Esophagus muscularis mucosa (tissue), 4 donors: ENCODE measurements around the gene SLC39A8. TPM values are rescaled to one million over a fixed set of nuclear protein-coding genes. Genes with fewer than 3 reads are reported as not detected.

ENCODE experiments used
- DNase-seq: peaks from one replicate; pipeline ENCODE4 v3.0.0-alpha.2; 2017; ENCODE audit errors: extremely low spot score
- H3K27ac ChIP-seq, 4 donors: fragments of 200-600 bp; sonication (generic); replicated peaks in 1 of 4; 1 replicate in 3 of 4; 2 replicates in 1 of 4; pipeline ENCODE4 v1.5.1; 2016 to 2019; ENCODE audit warnings: mild to moderate bottlenecking in 1 of 4
- H3K27me3 ChIP-seq, 4 donors: fragments of 200-600 bp; sonication (generic); one replicate each; pipeline versions ENCODE4 v1.5.1 to v1.6.0; 2016 to 2019
- H3K36me3 ChIP-seq, 4 donors: fragments of 200-600 bp; sonication (generic); one replicate each; pipeline ENCODE4 v1.5.1; 2016 to 2019
- H3K4me1 ChIP-seq, 4 donors: fragments of 200-600 bp; sonication (generic); one replicate each; pipeline ENCODE4 v1.5.1; 2016 to 2019
- H3K4me3 ChIP-seq, 4 donors: fragments of 200-600 bp; sonication (generic); 1 replicate in 2 of 4; 2 replicates in 2 of 4; pipeline ENCODE4 v1.5.1; 2016 to 2019; ENCODE audit warnings: mild to moderate bottlenecking in 4 of 4, moderate library complexity in 1 of 4
- H3K9me3 ChIP-seq, 4 donors: fragments of 200-600 bp; sonication (generic); 1 replicate in 3 of 4; 2 replicates in 1 of 4; pipeline ENCODE4 v1.5.1; 2016 to 2019
- EP300 ChIP-seq: sonication (generic); formaldehyde crosslinking; IDR thresholded peaks from one replicate; pipeline ENCODE4 v1.6.1; 2017; ENCODE audit warnings: antibody characterized with exemption
- POLR2A ChIP-seq: fragments of 450-650 bp; IDR thresholded peaks from one replicate; pipeline ENCODE4 v1.6.1; 2017; ENCODE audit warnings: antibody characterized with exemption, moderate library complexity, mild to moderate bottlenecking, low read depth
- POLR2AphosphoS5 ChIP-seq, 2 donors: sonication (generic); formaldehyde crosslinking; IDR thresholded peaks; one replicate each; pipeline ENCODE4 v1.6.1; 2017; ENCODE audit warnings: antibody characterized with exemption in 2 of 2
- WGBS: methylation state at CpG from one replicate; pipeline ENCODE4 v1.1.5; 2018; 5-methylcytosine and 5-hydroxymethylcytosine counted together
- intact Hi-C: fragments of 100-400 bp; cut with DNase I; formaldehyde crosslinking; loops from one replicate; pipeline ENCODE4 v1.15.1; 2023
- total RNA-seq, 4 donors: library from RNA; depleted of rRNA; stranded (reverse); fragments of >200 nt; gene quantifications; one replicate each; pipeline versions ENCODE4 v1.1.0 to v1.2.1, GENCODE V29; 2016
- TF ChIP-seq, protein P1 (sequence below), 3 experiments: fragments of 200-600 bp in 2 of 3; fragments of 450-650 bp in 1 of 3; sonication (generic) in 2 of 3; IDR thresholded peaks; one replicate each; pipeline ENCODE4 v1.5.1; 2017 to 2019; ENCODE audit warnings: antibody characterized with exemption in 3 of 3, mild to moderate bottlenecking in 2 of 3, moderate library complexity in 1 of 3

The SLC39A8 gene
- total RNA-seq, 4 donors from 2014 or later = 4.0 to 6.6 (median 6.0) TPM

DNA sequence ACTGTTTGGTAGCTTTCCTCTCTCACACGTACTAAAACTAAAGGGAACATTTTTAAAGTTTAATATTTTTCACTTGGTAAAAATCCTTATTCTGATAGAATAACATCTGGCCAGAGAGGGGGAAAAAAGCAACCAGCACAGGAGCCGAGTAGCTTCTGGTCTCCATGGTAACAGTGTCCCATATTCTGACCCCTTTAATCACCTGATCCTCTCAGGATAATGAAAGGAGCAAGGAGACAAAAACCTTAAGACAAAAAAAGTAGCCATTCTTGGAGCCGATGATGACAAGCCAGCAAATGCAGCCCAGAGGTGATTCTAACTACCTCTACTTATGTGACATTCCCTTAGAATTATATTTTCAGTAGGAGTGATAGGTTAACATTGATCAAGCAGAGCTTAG, 126.6 kb downstream of the SLC39A8 start:
- Histone ChIP-seq H3K4me1 (no peaks in the 10 kb centered on the region), H3K27me3 (no peaks in the 10 kb centered on the region), H3K36me3 (no peaks in the 10 kb centered on the region), H3K9me3 (no peaks in the 10 kb centered on the region), H3K4me3 (no peak overlapping the region), H3K27ac (no peak overlapping the region)
- WGBS = 78% methylated on average over 3 of the region's 3 CpGs
- TF ChIP-seq POLR2AphosphoS5 (IDR thresholded peaks at IDR 0.05) (no peak), EP300 (no peak), POLR2A (no peak)
- TF ChIP-seq, protein P1, sequence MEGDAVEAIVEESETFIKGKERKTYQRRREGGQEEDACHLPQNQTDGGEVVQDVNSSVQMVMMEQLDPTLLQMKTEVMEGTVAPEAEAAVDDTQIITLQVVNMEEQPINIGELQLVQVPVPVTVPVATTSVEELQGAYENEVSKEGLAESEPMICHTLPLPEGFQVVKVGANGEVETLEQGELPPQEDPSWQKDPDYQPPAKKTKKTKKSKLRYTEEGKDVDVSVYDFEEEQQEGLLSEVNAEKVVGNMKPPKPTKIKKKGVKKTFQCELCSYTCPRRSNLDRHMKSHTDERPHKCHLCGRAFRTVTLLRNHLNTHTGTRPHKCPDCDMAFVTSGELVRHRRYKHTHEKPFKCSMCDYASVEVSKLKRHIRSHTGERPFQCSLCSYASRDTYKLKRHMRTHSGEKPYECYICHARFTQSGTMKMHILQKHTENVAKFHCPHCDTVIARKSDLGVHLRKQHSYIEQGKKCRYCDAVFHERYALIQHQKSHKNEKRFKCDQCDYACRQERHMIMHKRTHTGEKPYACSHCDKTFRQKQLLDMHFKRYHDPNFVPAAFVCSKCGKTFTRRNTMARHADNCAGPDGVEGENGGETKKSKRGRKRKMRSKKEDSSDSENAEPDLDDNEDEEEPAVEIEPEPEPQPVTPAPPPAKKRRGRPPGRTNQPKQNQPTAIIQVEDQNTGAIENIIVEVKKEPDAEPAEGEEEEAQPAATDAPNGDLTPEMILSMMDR (IDR thresholded peaks at IDR 0.05) = no peak
- intact Hi-C loops = no loop called here
- no peak for DNase-seq

DNA sequence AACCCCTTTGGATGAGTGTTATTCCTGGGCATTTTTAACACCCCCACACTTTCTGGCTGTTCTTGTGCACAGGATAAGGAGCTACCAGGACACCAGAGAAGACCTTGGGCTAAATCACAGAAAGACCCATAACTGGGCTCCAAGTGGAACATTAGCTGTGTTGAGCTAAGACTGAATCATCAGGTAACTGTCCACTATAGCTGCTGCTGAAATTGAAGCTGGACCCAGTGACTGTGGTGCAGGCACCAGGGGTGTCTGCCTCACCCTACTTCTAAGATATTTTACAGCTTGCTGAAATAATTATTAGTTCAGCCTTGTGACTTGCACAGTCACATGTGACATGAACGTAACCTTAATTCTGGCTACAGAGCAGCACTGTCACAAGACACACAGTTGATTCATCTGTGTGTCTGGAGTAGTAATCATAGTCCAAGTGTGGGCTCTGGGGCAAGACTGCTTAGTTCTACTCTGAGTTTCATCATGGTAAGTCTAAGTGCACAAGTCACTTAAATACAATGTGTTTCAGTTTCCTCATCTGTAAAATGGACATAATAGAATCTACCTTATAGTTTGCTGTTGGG, 127.4 kb downstream of the SLC39A8 start:
- WGBS = 100% methylated on average over 1 of the region's 1 CpG
- DNase-seq = no peak

DNA sequence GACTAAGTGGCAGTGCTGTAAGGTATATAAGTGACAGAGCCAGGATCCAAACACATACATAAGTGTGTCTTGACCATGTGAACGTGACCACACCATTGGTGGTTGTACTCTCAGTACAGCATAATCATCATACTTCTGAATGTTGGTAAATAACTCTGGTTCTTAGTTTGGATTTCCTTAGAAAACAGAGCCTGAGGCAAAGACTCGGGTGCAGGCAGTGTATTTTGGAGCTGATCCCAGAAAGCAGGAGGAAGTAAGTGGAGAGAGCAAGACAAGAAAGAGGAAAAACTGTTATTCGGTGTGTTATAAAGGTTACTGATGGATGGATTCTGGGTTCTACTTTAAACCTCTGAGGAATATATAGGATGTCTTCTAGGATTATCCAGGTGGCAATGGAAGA, 127.9 kb downstream of the SLC39A8 start:
- Histone ChIP-seq H3K4me1 (no peaks in the 10 kb centered on the region), H3K36me3 (no peaks in the 10 kb centered on the region), H3K4me3 (no peak overlapping the region), H3K9me3 (no peaks in the 10 kb centered on the region), H3K27ac (no peak overlapping the region), H3K27me3 (no peaks in the 10 kb centered on the region)
- no peak for DNase-seq
- WGBS = 51% methylated on average over 3 of the region's 3 CpGs
- intact Hi-C loops = no loop called here
- TF ChIP-seq EP300 (no peak), POLR2A (no peak), POLR2AphosphoS5 (IDR thresholded peaks at IDR 0.05) (no peak)
- TF ChIP-seq, protein P1 (IDR thresholded peaks at IDR 0.05) = no peak

More for the DNA sequence above, 127.4 kb downstream of the SLC39A8 start:
- Histone ChIP-seq H3K4me1 (no peaks in the 10 kb centered on the region), H3K27me3 (no peaks in the 10 kb centered on the region), H3K36me3 (no peaks in the 10 kb centered on the region), H3K27ac (no peak overlapping the region), H3K9me3 (no peaks in the 10 kb centered on the region), H3K4me3 (no peak overlapping the region)
- intact Hi-C loops = no loop called here
- TF ChIP-seq POLR2AphosphoS5 (IDR thresholded peaks at IDR 0.05) (no peak), POLR2A (no peak), EP300 (no peak)
- TF ChIP-seq, protein P1 (IDR thresholded peaks at IDR 0.05) = no peak

DNA sequence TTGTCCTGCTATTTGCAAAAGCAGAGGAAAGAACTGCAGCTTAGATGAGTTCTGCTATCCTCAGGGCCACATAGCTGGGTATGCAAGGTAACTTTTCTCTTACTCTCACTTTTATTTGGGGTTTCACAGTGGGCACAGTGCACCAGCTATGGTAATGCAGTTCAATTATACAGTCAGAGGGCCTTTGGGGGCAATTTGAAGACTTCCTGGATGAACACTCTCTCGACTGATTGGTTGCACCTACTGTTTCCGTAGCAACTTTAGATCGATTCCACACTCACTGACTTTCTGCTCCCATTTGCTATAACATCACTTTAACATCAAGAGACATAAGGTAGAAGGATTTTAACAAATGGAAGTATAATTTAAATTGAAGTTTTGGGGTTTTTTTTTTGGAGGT, 128.6 kb downstream of the SLC39A8 start:
- WGBS = 89% methylated on average over 3 of the region's 3 CpGs
- DNase-seq = no peak
- intact Hi-C loops = no loop called here
- Histone ChIP-seq H3K4me3 (no peak overlapping the region), H3K4me1 (no peaks in the 10 kb centered on the region), H3K27ac (no peak overlapping the region), H3K27me3 (no peaks in the 10 kb centered on the region), H3K36me3 (no peaks in the 10 kb centered on the region), H3K9me3 (no peaks in the 10 kb centered on the region)
- TF ChIP-seq EP300 = no peak
- no peak for TF ChIP-seq POLR2A
- TF ChIP-seq POLR2AphosphoS5 (IDR thresholded peaks at IDR 0.05) = no peak
- TF ChIP-seq, protein P1 (IDR thresholded peaks at IDR 0.05) = no peak

DNA sequence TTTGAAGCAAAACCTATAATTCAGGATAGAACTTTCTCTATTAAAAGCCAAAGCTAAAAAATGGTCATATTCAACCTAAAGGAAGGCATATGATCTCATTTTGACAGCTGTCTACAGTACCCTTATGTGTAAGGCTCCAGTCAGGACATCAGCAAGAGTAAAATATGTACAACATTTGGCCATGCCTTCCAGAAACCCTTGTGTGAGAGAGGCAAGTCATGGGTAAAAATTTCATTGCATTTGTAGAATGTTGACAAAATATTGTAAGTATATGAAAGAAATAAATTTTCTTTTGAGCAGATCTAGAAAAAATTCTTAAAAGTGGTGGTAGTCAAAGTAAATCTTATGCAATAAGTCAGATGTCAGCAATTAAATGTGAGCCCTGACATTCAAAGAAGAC, 132.3 kb downstream of the SLC39A8 start:
- no peak for DNase-seq
- intact Hi-C loops = no loop called here

More for the DNA sequence above, 132.3 kb downstream of the SLC39A8 start:
- Histone ChIP-seq H3K4me3 (no peak overlapping the region), H3K27me3 (no peaks in the 10 kb centered on the region), H3K27ac (no peak overlapping the region), H3K9me3 (no peaks in the 10 kb centered on the region), H3K4me1 (no peaks in the 10 kb centered on the region), H3K36me3 (no peaks in the 10 kb centered on the region)
- TF ChIP-seq, protein P1 (IDR thresholded peaks at IDR 0.05) = no peak
- TF ChIP-seq POLR2AphosphoS5 (IDR thresholded peaks at IDR 0.05) (no peak), POLR2A (no peak), EP300 (no peak)
